ENCODE results near the gene FKBP6.

DNA sequence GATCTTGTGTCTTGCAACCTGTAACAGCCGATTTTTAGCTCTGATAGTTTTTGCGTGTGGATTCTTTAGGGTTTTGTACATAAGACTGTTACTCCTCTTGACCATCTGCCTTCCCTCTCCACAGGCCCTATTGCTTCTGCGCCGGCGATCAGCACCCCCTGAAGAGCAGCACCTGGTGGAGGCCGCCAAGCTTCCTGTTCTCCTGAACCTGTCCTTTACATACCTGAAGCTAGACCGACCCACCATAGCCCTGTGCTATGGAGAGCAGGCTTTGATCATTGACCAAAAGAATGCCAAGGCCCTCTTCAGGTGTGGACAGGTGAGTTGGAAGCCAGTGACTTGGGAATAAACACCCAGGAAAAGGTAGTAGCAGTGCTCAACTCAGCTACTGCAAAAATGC is 12.6 kb downstream of the FKBP6 start:
- TF ChIP-seq CTCF (IDR thresholded peaks at IDR 0.05; ENCODE audit: low read depth, low read length) (no peak), EZH2phosphoT487 (IDR thresholded peaks at IDR 0.05; ENCODE audit: low read depth) (no peak)
